Measurements from ENCODE around the gene TUBGCP5.
"Not testable (repeated sequence)": the region's sequence is repeated elsewhere in the genome, so short reads cannot be mapped to it uniquely, and the experiment has no call there.

TUBGCP5 gene

GRCh38 chr15:23057707-23058106, 18.3 kb upstream of the TUBGCP5 start:
- no peak for TF ChIP-seq CTCF (IDR thresholded peaks at IDR 0.05; ENCODE audit: low read depth, low read length, missing control alignments)

GRCh38 chr15:23055316-23055715, 15.9 kb upstream of the TUBGCP5 start:
- H3K4me3 ChIP-seq (ENCODE audit: low read depth, low read length): no peak overlapping the region
- no peak for DNase-seq (ENCODE audit: low read depth)
- TF ChIP-seq CTCF (IDR thresholded peaks at IDR 0.05; ENCODE audit: low read depth, low read length, missing control alignments): no peak

More at GRCh38 chr15:23057707-23058106, 18.3 kb upstream of the TUBGCP5 start:
- no peak for DNase-seq (ENCODE audit: low read depth)
- no peak overlapping the region for H3K4me3 ChIP-seq (ENCODE audit: low read depth, low read length)

- H3K4me3 ChIP-seq (ENCODE audit: low read depth, low read length): no peak overlapping the region
- no peak for TF ChIP-seq CTCF (IDR thresholded peaks at IDR 0.05; ENCODE audit: low read depth, low read length, missing control alignments)
- DNase-seq (ENCODE audit: low read depth): no peak
These were observed 13.2 kb upstream of the TUBGCP5 start for GRCh38 chr15:23052522-23052921.

GRCh38 chr15:23050708-23051107, 11.3 kb upstream of the TUBGCP5 start:
- DNase-seq (ENCODE audit: low read depth): no peak
- H3K4me3 ChIP-seq (ENCODE audit: low read depth, low read length): no peak overlapping the region
- TF ChIP-seq CTCF (IDR thresholded peaks at IDR 0.05; ENCODE audit: low read depth, low read length, missing control alignments): no peak

- DNase-seq (ENCODE audit: low read depth): no peak
- TF ChIP-seq CTCF (IDR thresholded peaks at IDR 0.05; ENCODE audit: low read depth, low read length, missing control alignments): no peak
- no peak overlapping the region for H3K4me3 ChIP-seq (ENCODE audit: low read depth, low read length)
These were observed 10.7 kb upstream of the TUBGCP5 start for GRCh38 chr15:23049984-23050628.

GRCh38 chr15:23048572-23049282, 9.4 kb upstream of the TUBGCP5 start:
- not testable (repeated sequence) for DNase-seq (ENCODE audit: low read depth); H3K4me3 ChIP-seq (ENCODE audit: low read depth, low read length)

GRCh38 chr15:23043987-23044386, 4.6 kb upstream of the TUBGCP5 start:
- DNase-seq (ENCODE audit: low read depth); H3K4me3 ChIP-seq (ENCODE audit: low read depth, low read length): not testable (repeated sequence)

GRCh38 chr15:23043535-23043934, 4.2 kb upstream of the TUBGCP5 start:
- H3K4me3 ChIP-seq (ENCODE audit: low read depth, low read length); DNase-seq (ENCODE audit: low read depth): not testable (repeated sequence)

GRCh38 chr15:23041736-23042135, 2.4 kb upstream of the TUBGCP5 start:
- not testable (repeated sequence) for H3K4me3 ChIP-seq (ENCODE audit: low read depth, low read length); DNase-seq (ENCODE audit: low read depth)
